ENCODE measurements around the gene HHAT. TPM values are rescaled to one million over a fixed set of nuclear protein-coding genes. Genes with fewer than 3 reads are reported as not detected.

The HHAT gene
- total and polyA plus RNA-seq, 2 of the 13 experiments (the other 11 are each of a cell fraction or from before 2014, with no cell fraction given) = 2.6 to 4.9 TPM

DNA sequence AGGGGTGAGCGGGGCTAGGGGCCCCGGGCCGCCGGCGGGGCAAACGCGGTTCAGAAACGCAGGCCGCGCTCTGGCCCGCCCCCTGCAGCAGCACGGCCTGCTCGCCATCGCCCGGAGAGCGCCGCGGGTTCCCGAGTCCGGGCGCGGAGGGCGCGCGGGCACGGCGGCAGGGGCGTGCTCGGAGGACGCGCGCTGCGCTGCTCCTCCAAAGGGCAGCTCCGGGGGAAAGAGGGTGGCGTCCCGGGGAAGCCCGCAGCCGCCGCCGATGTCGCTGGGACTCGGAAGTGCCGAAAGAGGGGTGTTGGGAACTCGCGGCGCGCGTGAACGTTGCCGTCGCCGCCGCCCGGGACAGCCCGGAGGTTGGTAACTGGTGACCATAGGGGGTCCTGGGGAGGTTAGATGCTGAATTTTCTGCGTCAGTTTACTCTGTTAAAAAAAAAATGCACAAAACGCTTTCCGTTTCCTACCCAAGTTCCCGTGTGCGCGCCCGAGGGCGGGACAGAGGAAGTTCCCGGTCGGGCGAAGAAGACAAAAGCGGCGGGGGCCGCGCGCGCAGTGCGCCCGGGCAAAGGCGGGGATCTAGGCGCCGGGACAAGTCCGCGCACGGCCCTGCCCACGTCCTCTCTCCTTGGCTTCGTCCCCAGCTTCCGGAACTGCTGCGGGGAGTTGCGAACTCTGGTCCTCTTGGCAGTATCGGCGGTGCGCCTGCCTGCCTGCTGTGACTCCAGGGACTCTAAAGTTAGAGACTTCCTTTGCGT is at the start of gene HHAT (continued):
- TF ChIP-seq ZNF556 (CRISPR knock-in tag; IDR thresholded peaks at IDR 0.05; ENCODE audit: borderline replicate concordance) = peak; percentile 36; the same call in 1 of the 2 replicates
- peak; percentile 31 for TF ChIP-seq ZNF788 (CRISPR knock-in tag; IDR thresholded peaks at IDR 0.05; ENCODE audit: borderline replicate concordance)
- TF ChIP-seq KLF15 (CRISPR knock-in tag; IDR thresholded peaks at IDR 0.05; ENCODE audit: borderline replicate concordance) = peak; percentile 44; the same call in 1 of the 2 replicates
- no peak for TF ChIP-seq ZFAT (CRISPR knock-in tag; conservative IDR thresholded peaks at IDR 0.05)
- no peak for TF ChIP-seq MIER3 (CRISPR knock-in tag; IDR thresholded peaks at IDR 0.05; ENCODE audit: borderline replicate concordance)
- no peak for TF ChIP-seq HNF1B (CRISPR knock-in tag; IDR thresholded peaks at IDR 0.05)
- TF ChIP-seq PHB2 (IDR thresholded peaks at IDR 0.05; ENCODE audit: partially characterized antibody) = no peak
- peak; percentile 68; the same call in 1 of the 2 replicates for TF ChIP-seq ZNF616 (CRISPR knock-in tag; IDR thresholded peaks at IDR 0.05; ENCODE audit: low read depth)
- TF ChIP-seq MXD4 (CRISPR knock-in tag; IDR thresholded peaks at IDR 0.05) = no peak
- no peak for TF ChIP-seq NR2F2 (IDR thresholded peaks at IDR 0.05; ENCODE audit: borderline replicate concordance, low read depth)
- no peak; the same call in 1 of the 2 replicates for TF ChIP-seq YEATS2 (CRISPR knock-in tag; IDR thresholded peaks at IDR 0.05; ENCODE audit: borderline replicate concordance)
- TF ChIP-seq MEF2D (CRISPR knock-in tag; IDR thresholded peaks at IDR 0.05) = peak; percentile 28; the same call in 1 of the 2 replicates
- no peak for TF ChIP-seq ZBTB46 (CRISPR knock-in tag; IDR thresholded peaks at IDR 0.05; ENCODE audit: borderline replicate concordance)
- no peak for TF ChIP-seq HOXD1 (CRISPR knock-in tag; IDR thresholded peaks at IDR 0.05)
- TF ChIP-seq, protein P1, sequence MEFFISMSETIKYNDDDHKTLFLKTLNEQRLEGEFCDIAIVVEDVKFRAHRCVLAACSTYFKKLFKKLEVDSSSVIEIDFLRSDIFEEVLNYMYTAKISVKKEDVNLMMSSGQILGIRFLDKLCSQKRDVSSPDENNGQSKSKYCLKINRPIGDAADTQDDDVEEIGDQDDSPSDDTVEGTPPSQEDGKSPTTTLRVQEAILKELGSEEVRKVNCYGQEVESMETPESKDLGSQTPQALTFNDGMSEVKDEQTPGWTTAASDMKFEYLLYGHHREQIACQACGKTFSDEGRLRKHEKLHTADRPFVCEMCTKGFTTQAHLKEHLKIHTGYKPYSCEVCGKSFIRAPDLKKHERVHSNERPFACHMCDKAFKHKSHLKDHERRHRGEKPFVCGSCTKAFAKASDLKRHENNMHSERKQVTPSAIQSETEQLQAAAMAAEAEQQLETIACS (CRISPR knock-in tag; IDR thresholded peaks at IDR 0.05) = peak; percentile 95
- TF ChIP-seq HNF4G (IDR thresholded peaks at IDR 0.05; ENCODE audit: borderline replicate concordance, low read depth, low read length) = no peak
- TF ChIP-seq HNF4G (CRISPR knock-in tag; IDR thresholded peaks at IDR 0.05; ENCODE audit: borderline replicate concordance, low read depth) = 0 out of 2 replicates have a peak, but pooled peaks have one; percentile 23
- 0 out of 2 replicates have a peak, but pooled peaks have one; percentile 38 for TF ChIP-seq PAX8 (CRISPR knock-in tag; IDR thresholded peaks at IDR 0.05; ENCODE audit: borderline replicate concordance)
- no peak for TF ChIP-seq CEBPG (CRISPR knock-in tag; IDR thresholded peaks at IDR 0.05)
- peak; percentile 28; the same call in 1 of the 2 replicates for TF ChIP-seq ARNTL (CRISPR knock-in tag; IDR thresholded peaks at IDR 0.05)
- TF ChIP-seq ZNF747 (CRISPR knock-in tag; IDR thresholded peaks at IDR 0.05; ENCODE audit: borderline replicate concordance) = no peak
- peak; percentile 20; the same call in 1 of the 2 replicates for TF ChIP-seq BRD4 (CRISPR knock-in tag; IDR thresholded peaks at IDR 0.05)
- no peak for TF ChIP-seq KLF9 (CRISPR knock-in tag; IDR thresholded peaks at IDR 0.05; ENCODE audit: low read depth)
- 0 out of 2 replicates have a peak, but pooled peaks have one; percentile 17 for TF ChIP-seq IRF2 (CRISPR knock-in tag; IDR thresholded peaks at IDR 0.05)
